CD4-positive, alpha-beta T cell treated with Interleukin-6 at 100 ng/mL for 8 hours (primary cell): ENCODE results near the gene CELA2A.
A peak's percentile ranks its signal among the peaks of the same experiment; 100 is the strongest.

ENCODE experiments used
- DNase-seq: peaks from one replicate; pipeline ENCODE4 v3.0.0-alpha.2; 2020; ENCODE audit warnings: mixed read lengths, low spot score

CELA2A gene

DNA sequence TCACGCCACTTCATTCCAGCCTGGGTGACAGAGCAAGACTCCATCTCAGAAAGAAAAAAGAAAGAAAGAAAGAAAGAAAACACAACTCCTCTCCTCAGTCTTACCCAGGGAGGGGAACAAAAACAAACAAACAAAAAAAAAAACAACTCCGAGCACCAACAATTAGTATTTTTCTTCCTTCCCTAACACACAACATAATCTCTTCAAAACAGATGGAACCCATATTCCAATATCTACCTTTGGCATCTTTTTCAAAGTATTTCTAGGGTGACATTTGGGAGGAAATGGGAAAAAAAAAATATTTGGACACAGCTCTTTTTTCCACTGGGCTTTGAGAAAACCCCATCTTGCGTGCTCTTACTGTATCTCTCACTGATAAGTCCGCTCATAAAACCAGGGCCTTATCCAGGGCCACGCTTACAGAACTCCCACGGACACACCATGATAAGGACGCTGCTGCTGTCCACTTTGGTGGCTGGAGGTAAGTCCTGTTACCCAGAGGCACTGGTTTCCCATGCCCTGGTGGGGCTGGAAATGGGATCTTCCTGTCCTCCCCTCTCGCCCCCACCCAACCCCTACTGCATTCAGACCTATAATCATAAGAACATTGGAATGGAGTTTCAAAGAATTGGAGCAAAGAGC is at the start of gene CELA2A:
TSS of gene CELA2A (plus strand) at position 420 of the 642 bp plus-strand sequence. CDS start at position 442, 22 bp downstream.
- no peak for DNase-seq

DNA sequence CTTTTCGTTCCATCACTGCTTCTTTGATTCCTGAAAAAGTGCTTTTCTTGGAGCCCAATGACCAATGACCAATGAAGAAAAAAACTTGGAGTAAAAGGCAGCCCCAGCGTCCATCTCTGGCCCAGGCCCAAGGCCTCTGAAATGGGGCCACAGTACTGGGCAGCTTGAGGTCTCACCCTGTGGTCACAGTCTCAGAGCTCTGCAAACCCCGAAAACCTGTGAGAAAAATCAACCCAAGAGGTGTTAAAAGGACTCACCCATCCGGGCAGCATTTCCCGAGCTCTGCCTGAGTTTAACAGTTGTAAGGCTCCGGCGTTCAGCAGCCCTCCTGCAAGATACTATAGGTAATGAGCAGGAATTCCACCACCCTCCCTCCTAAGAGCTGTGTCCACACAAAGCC is 49.0 kb upstream of the CELA2A start:
- no peak for DNase-seq

DNA sequence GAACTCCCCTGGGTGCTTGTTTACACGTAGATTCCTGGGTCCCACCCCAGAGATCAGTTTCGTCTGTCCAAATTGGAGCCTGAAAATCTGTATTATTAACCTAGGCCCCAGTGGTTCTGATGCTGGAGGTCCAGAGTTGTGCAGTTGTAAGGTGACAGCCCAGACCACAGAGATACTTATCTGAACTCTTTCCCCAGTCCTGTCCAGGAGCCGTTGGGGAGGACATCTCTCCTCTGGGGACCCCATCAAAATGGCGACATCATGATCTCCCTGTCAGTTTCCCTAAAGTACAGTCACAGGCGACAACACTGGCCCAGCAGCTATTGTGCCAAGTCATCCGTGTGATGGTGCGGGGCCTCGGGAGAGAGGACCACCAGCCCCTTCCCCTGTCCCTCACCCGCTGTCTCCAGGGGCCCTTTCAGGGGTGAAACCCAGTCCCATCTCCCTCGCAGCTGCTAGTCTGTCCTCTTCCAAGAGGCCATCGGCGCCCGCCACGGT is 47.6 kb upstream of the CELA2A start:
- no peak for DNase-seq

DNA sequence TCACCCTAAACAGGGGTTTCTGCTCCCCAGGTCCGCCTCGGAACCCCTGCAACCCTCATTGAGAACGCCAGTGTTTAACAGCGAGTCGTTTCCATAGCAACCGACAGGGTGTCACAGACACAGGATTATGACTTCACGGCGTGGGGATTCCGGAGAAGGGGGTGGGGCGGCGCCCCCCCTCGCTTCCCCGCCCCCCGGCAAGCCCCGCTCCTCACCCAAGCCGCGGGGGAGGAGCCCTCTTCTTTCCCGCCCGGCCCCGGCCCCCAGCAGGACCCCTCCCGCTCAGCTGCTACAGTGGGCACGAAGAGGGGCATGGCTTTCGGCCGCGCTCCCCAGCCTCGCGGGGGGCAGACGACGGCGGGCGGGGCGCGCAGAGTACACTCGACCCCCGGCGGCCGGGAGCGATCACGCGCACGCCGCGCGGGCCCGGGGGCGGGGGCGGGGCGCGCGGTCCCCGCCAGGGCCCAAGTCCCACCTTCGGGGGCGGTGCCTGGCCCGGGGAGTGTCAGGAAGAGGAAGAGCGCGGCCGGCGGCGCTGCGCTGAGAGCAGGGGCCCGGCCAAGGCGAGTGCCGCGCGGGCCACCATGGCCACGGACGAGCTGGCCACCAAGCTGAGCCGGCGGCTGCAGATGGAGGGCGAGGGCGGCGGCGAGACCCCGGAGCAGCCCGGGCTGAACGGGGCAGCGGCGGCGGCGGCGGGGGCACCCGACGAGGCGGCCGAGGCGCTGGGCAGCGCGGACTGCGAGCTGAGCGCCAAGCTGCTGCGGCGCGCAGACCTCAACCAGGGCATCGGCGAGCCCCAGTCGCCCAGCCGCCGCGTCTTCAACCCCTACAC is 46.9 kb upstream of the CELA2A start, which contains the start of gene EFHD2:
TSS of gene EFHD2 (plus strand) at position 501 of the 835 bp plus-strand sequence. CDS start at position 585, 84 bp downstream.
- DNase-seq: peak; percentile 80

DNA sequence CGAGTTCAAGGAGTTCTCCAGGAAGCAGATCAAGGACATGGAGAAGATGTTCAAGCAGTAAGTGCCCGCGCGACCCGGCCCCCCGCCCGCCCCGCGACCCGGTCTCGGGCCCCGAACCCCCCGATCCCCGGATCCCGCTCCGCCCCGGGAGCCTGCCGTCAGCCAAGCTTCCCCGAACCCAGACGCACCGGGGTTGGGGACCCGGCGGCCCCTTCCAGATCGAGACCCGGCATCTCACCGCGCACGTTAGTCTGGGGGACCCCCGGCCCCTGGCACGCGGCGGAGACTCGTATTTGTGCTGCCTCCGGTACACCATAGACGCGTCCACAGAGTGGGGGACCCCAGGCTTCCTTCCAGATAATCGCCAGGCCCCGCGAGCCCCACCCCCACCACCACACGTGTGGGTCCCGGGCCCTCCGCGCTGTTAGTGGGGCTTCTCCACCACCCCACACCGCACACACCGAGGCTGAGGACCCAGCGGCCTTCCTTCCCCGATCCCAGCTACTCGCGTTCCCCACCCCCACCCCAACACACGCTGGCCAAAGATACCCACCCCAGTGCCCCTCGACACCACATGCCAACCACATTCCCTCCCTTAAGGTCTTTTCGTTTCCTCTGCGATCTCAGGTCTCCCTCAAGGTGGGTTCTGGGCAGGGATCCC is 46.2 kb upstream of the CELA2A start:
- no peak for DNase-seq

DNA sequence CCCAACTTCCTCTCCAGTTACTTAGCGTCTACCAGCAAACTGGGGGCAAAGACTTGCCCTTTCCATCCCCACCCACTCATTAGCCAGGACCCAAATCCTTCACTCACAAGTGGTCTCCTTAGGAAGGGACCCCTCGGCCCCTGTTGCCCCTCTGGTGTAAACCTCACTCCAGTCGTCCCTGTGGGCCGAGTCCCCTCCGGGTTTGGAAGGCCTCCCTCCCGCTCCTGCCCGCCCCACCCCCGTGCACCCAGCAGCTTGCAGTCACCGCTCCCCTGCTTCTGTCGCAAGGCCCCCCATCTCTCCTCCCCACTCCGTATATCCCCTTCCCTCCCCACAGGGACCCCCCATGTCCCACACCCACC is 45.7 kb upstream of the CELA2A start:
- no peak for DNase-seq

DNA sequence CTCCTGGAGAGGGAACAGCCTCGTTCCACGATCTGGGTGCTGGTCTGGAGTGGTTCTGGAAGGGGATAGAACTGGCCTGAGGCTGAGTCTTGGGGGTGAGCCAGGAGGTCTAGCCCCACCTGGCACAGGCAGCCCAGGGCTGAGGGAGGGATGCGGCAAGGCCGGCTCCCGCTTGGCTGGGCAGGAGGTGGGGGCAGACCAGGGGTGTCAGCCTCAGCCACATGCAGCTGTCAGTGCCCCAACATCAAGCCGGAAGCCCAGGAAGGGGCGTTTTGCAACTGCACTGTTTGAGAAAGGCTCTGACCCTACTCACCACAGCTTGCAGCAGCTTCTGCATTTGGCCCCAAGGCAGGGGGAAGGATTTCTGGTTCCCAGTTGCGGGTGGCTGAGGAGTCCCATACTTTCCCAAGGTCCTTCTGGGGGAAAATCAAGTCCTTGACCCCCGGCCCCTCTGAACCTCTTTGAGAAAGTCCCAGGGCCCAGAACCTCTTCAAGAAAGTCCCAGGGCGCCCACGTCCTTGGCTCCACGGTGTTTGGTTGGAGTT is 44.9 kb upstream of the CELA2A start:
- DNase-seq: peak; percentile 39

DNA sequence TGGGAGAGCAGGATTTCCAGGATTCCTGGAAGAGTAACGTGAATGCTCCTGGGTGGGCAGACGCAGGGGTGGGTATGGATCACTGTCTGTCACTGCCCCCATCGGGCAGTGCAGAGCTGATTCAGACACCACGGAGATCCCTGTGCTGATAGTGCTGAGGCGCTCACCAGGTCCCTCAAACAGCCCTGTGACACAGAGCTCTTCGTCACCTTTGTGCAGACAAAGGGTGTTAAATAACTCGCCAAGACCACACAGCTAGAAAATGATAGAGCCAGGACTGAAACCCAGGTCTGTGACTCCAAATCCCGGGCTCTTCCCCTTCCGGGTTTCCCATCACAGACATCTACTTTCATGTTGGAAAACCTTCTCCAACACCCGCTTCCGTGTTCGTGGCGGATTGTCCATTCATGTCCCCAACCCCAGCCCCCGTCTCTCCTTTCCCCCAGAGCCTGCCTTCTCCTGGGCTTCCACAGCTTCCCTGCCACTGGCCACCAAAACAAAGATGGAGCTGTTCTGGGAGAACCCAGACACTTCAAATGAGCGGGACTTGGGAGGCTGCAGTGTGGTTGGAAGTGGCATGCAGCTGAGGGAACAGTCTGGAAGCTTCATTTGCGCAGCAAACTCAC is 44.2 kb upstream of the CELA2A start:
- peak; percentile 43 for DNase-seq

DNA sequence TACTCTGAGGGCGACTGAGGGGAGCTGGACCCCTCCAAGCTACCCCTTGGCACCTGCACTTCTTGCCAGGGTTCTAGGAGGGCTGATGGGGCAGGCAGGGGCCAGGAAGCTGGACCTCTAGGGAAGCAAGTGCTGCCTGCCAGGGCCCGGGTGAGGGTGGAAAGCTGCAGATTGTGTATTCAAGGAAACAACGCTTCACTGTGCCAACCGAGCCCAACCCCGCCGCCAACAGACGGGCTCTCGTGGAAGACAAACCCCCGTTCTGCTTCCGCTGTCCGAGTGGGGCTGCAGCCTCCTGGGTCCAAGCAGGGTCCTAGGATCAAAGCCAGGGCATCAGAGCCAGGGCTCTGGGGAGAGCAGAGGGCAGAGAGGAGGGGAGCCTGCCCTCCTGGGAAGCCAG is 43.7 kb upstream of the CELA2A start:
- no peak for DNase-seq

DNA sequence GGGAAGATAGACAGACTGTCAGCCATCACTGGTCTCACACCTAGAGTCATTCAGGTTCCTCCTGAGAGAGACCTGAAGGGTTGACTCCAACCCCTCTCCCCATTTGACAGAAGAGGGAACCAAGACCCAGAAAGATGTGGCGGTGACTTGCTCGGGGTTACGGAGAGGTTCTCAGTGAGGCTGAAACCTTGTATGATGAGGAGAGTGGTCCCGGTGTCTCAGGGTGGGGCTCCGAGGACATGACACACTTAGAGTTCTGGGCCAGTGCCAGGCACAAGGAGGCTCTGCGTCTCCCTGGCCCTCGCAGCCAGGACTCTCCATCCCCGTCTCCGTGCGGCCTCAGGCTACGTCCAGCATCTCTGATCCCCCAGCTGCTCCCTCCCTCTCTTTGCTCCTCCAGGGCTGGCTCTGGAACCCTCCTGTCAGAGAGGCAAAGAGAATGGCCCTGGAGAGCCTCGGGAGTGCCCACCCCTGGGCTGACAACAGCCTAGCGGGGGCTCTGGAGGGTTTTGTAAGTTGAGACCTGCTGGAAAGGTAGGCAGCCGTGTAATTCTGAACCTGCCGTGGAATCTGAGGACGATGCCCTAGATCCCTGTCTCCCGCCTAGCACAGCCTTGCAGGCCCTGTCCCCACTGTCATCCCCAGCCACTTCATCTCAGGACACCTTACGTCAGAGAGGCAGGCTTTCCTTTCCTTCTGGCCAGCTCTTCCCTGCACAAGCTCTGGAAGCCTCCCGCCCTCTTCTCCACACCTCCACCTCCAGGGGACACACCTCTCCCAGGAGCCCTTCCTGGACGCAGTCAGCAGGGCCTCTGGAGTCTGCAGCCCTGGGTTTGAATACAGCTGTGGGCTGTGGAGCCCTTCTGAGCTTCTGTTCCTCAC is 42.7 kb upstream of the CELA2A start:
- no peak for DNase-seq

DNA sequence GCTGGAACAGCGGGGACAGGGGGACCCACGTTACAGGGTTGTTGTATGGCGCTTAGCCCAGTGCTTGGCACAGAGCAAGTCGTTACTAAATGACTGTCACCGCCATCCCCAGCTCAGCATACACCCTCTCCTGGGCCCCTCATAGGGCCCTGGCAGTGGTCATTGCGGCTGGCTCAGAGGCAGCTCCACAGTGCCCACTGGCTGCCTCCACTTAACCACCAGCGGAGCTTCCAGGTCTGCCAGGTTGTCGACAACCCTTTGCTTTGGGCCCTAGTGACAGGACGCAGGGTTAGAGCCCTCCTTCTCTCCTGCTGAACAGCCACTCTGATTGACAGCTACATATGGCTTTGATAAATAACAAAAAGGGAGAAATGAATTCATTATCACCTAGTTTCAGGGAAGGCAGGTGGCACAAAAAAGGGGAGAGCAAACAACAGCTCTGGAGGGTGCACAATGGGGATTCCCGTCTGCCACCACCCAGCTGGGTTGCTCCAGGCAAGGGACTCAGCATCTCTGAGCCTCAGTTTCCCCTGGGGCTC is 42.0 kb upstream of the CELA2A start:
- no peak for DNase-seq

DNA sequence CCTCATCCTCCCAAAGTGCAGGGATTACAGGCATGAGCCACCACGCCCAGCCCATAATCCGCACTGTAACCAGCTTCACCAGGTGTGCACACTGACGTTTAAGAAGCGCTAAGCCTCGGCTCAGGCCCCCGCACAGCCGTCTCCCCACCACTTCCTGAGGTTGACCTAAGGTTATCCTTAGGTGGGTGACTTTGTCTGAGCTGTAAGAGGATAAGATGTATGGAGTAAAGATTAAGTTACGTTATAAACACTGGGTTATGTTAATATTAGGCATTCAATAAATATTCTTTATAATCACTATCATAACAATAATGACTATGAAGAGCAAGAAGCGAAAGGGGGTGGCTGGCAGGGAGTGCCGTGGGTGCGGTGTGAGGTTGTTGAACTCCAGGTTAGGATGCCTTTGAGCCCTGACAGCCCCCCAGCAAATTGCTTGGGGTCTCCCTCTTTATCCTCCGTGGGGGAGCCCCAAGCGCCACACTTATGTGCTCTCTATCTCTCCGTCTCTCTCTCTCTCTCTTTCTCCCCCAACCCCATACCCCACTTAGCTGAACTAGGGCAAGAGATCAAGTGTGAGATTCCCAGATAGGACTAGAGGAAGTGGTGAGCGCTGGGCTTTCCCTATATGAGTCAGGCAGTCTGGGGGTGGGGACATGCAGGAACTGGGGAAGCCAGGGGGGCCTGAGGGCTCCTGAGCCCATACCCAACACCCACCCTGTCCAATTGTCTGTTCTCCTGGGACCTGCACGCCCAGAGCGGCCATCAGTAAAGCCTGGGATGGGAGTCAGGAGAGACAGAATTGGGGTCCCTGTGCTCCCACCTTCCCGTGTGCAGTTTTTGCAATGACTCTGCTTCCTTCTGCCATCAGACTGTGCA is 39.2 kb upstream of the CELA2A start:
- peak; percentile 74 for DNase-seq

DNA sequence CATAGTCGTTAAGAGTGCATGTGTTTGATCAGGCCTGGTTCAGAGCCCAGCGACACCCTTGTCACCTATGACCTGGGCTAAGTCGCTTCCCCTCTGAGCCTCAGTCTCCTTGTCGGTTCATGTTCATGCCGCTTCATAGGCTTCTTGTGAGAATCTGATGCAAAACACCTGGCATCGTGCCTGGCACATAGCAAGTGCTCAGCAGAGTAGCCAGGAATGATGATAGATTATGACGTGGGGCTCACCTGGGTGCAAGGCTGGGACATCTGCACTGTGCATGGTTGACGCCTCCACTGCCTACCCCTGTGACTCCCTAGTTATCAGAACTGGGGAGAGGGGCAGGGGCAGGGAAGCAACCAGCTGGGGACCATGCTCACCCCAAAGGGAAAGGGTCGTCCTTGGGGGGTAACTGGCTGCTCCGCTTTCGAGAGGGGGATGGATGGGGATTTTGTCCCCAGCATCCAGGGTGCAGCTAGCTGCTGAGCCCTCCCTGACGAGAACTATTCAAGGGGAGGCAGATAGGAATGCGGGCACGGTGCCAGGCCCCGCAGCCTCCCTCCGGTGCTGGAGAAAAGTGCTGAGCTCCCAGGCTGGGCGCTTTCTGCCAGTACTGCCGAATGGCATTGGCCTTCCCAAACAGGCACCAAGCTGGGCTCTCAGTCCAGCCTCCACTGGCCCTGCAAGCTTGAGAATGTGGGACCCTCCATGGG is 37.6 kb upstream of the CELA2A start:
- no peak for DNase-seq

DNA sequence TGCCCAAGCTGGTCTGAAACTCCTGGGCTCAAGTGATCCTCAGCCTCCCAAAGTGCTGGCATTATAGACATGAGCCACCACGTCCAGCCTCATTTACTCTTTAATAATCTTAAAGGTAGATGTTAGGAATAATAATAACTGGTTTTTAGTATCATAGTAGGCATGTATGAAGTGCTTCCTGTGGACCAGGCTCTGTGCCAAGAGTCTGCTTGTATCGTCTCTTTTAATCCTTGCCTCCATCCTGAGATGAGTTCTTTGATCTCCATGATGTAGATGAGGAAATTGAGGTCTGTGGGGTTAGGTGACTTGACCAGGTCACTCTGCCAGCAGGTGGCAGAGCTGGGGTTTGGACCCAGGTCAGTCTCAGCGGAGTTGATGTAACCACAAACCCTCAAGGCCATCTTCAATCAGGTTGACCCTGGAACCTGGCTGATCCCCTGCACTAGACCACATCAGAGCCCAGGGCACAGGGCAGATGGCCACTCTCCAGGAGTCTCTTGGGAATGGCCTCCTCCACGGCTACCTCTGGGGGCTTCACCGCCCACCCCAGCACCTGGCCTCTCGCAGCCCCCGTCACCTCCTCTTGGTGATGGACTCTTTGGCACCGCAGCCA is 35.6 kb upstream of the CELA2A start:
- no peak for DNase-seq

DNA sequence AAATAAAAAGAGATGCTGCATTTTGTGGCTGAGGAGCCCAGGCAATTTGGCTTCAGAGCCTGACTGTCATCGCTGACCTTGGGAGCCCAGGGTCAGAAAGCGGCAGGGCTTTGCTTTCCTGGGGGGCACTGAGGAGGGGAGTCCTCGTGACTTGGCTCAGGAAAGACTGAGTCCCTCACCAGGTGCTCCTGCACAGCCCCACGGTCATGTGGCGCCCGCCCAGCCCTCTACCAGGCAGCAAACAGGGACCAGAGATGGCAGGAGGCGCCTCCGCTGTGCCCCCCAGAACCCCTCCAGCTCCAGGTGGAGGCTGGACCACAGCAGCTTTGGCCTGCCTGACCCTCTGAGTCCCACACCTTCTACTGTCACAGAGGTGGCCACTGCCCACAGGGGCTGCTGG is 33.7 kb upstream of the CELA2A start:
- DNase-seq: no peak

DNA sequence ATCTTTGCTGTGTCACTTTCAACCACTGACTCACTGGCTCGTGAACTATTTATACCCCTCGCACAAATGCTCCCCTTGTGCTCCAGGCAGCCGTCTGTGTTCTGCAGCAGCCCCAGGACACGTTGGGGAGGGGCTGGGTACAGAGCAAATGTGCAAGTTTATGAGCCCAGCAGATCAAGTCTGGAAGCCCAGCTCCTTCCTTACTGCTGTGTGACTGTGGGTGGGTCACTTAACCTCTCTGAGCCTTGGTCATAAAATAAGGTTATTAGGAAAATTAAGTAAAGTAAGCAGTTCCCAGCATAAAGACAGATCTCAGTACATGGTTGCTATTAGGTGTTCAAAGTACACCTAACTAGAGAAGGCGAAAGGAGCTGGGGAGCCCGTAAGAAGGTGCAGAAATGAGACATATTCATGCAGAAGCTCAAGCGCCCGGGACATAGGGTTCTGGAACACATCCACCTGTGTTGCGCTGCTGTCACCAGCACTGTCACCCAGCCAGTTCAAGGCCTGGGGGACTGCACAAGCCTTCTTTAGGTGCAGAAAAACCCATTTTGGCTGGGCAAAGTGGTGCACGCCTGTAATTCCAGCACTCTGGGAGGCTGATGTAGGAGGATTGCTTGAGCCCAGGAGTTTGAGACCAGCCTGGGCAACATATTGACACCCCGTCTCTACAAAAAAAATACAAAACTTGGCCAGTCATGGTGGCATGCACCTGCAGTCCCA is 33.0 kb upstream of the CELA2A start:
- DNase-seq: no peak

DNA sequence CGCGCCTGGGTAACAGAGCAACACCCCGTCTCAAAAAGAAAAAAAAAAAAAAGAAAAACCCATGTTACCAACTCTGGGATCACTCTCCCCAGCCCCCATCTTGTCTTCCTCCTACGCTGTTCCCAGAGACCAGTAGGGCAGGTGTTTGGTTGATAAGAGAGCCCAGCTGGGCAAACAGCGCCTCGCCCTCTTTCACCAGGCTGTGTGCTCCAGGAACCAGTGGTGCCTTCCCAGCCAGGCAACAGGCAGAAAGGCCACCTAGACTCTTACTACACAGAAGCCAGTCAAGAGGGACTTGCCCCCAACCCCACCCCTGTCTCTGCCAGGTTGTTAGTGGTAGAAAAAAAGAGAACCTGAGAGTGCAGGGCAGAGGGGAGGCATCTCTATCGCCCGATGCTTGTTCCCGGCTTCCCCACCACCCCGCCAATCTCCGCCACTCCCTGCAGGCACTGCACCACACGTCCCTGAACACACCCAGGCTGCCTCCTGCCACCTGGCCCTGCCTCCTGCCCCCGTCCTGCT is 32.3 kb upstream of the CELA2A start:
- DNase-seq: no peak

DNA sequence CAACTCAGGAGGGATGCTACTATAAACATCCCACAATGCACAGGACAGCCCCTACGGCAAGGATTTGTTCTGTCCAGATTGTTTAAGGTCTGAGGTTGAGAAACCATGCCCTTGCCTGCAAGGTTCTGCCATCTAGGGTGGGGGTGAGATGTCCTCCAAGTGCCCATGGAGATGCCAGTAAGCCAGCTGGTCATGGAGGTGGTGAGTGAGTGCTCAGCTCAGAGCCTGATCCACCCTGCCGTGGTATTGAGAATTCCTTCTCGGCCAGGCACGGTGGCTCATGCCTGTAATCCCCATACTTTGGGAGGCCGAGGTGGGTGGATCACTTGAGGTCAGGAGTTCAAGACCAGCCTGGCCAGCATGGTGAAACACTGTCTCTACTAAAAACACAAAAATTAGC is 31.6 kb upstream of the CELA2A start:
- no peak for DNase-seq
